ENCODE results near the gene STK32C. TPM values are rescaled to one million over a fixed set of nuclear protein-coding genes. Genes with fewer than 3 reads are reported as not detected.

STK32C gene
- total RNA-seq, 2 donors from 2014 or later = 7.2 to 21.5 TPM

GRCh38 chr10:132281915-132282666, 25.7 kb downstream of the STK32C start:
- Histone ChIP-seq H3K36me3 (no peaks in the 10 kb centered on the region), H3K9me3 (no peaks in the 10 kb centered on the region), H3K27ac (no peak overlapping the region), H3K4me1 (replicated peaks) (no peaks in the 10 kb centered on the region), H3K4me3 (no peak overlapping the region), H3K27me3 (replicated peaks; ENCODE audit: insufficient read depth) (peaks cover 2% of the 10 kb centered on the region)
- DNase-seq (ENCODE audit: low spot score) = no peak
- intact Hi-C loops (cut with DNase I) = no loop called here
- 55% methylated on average over 32 of the region's 34 CpGs for WGBS
- no peak for TF ChIP-seq POLR2AphosphoS5 (IDR thresholded peaks at IDR 0.05)
- TF ChIP-seq, protein P1, sequence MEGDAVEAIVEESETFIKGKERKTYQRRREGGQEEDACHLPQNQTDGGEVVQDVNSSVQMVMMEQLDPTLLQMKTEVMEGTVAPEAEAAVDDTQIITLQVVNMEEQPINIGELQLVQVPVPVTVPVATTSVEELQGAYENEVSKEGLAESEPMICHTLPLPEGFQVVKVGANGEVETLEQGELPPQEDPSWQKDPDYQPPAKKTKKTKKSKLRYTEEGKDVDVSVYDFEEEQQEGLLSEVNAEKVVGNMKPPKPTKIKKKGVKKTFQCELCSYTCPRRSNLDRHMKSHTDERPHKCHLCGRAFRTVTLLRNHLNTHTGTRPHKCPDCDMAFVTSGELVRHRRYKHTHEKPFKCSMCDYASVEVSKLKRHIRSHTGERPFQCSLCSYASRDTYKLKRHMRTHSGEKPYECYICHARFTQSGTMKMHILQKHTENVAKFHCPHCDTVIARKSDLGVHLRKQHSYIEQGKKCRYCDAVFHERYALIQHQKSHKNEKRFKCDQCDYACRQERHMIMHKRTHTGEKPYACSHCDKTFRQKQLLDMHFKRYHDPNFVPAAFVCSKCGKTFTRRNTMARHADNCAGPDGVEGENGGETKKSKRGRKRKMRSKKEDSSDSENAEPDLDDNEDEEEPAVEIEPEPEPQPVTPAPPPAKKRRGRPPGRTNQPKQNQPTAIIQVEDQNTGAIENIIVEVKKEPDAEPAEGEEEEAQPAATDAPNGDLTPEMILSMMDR (IDR thresholded peaks at IDR 0.05) = no peak
- no peak for TF ChIP-seq POLR2A (IDR thresholded peaks at IDR 0.05)

- Histone ChIP-seq H3K9me3 (no peaks in the 10 kb centered on the region), H3K27me3 (replicated peaks; ENCODE audit: insufficient read depth) (peaks cover 2% of the 10 kb centered on the region), H3K4me1 (replicated peaks) (no peaks in the 10 kb centered on the region), H3K4me3 (no peak overlapping the region), H3K36me3 (no peaks in the 10 kb centered on the region), H3K27ac (no peak overlapping the region)
- intact Hi-C loops (cut with DNase I) = no loop called here
- TF ChIP-seq POLR2AphosphoS5 (IDR thresholded peaks at IDR 0.05) (no peak), POLR2A (IDR thresholded peaks at IDR 0.05) (no peak)
- TF ChIP-seq, protein P1 (IDR thresholded peaks at IDR 0.05) = no peak
- 92% methylated on average over 20 of the region's 20 CpGs for WGBS
- no peak for DNase-seq (ENCODE audit: low spot score)
Measured at GRCh38 chr10:132280646-132281074, 27.1 kb downstream of the STK32C start.

DNA sequence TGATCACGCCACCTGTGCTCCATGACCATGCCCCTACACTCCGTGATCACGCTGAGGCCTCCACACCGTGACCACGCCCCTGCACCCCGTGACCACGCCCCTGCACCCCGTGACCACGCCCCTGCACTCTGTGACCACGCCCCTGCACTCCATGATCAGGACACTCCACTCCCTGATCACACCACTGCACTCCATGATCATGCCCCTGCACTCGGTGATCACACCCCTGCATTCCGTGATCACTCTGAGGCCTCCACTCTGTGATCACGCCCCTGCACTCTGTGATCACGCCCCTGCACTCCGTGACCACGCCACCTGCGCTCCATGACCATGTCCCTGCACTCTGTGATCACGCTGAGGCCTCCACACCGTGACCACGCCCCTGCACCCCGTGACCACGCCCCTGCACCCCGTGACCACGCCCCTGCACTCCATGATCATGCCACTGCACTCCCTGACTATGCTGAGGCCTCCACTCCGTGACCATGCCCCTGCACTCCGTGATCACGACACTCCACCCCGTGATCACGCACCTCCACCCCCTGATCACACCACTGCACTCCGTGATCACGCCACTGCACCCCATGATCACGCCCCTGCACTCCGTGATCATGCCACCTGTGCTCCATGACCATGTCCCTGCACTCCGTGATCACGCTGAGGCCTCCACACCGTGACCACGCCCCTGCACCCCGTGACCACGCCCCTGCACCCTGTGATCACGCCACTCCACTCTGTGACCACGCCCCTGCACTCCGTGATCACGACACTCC, 27.7 kb downstream of the STK32C start:
- Histone ChIP-seq H3K27ac (no peak overlapping the region), H3K36me3 (no peaks in the 10 kb centered on the region), H3K4me3 (no peak overlapping the region), H3K27me3 (replicated peaks; ENCODE audit: insufficient read depth) (peaks cover 2% of the 10 kb centered on the region), H3K9me3 (no peaks in the 10 kb centered on the region), H3K4me1 (replicated peaks) (no peaks in the 10 kb centered on the region)
- intact Hi-C loops (cut with DNase I) = no loop called here
- no peak for DNase-seq (ENCODE audit: low spot score)
- WGBS = 89% methylated on average over 43 of the region's 43 CpGs
- no peak for TF ChIP-seq POLR2AphosphoS5 (IDR thresholded peaks at IDR 0.05)
- TF ChIP-seq, protein P1 (IDR thresholded peaks at IDR 0.05) = no peak
- no peak for TF ChIP-seq POLR2A (IDR thresholded peaks at IDR 0.05)

DNA sequence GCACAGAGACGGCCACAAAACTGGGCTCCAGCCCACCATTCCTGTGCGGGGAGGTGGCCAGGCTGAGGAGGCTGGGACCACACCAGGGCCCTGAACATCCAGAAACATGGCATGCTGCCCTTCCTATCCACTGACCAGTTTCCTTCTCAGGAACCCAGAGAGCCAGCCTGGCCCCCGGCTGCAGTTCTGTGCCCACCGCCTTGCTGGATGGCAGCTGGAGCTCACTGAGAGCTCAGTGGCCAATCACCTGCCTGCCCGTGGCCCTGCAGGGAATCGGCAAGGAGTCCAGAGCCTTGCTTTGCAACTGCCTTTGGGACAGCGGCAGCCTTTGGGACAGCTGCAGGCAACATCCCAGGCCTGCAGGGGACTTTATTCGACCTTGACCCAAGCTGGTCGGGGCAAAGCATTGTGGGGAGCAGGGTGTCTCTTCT, 30.4 kb downstream of the STK32C start:
- Histone ChIP-seq H3K36me3 (no peaks in the 10 kb centered on the region), H3K4me3 (no peak overlapping the region), H3K27me3 (replicated peaks; ENCODE audit: insufficient read depth) (peaks cover 2% of the 10 kb centered on the region), H3K9me3 (no peaks in the 10 kb centered on the region), H3K27ac (no peak overlapping the region), H3K4me1 (replicated peaks) (no peaks in the 10 kb centered on the region)
- DNase-seq (ENCODE audit: low spot score) = no peak
- WGBS = 67% methylated on average over 9 of the region's 9 CpGs
- intact Hi-C loops (cut with DNase I) = no loop called here
- no peak for TF ChIP-seq POLR2AphosphoS5 (IDR thresholded peaks at IDR 0.05)

- no peak overlapping the region for H3K4me3 ChIP-seq
- no peaks in the 10 kb centered on the region for H3K9me3 ChIP-seq
- no peak for DNase-seq (ENCODE audit: low spot score)
- no peaks in the 10 kb centered on the region for H3K4me1 ChIP-seq (replicated peaks)
- TF ChIP-seq POLR2AphosphoS5 (IDR thresholded peaks at IDR 0.05) = no peak
- peaks cover 2% of the 10 kb centered on the region for H3K27me3 ChIP-seq (replicated peaks; ENCODE audit: insufficient read depth)
- no peak overlapping the region for H3K27ac ChIP-seq
- 76% methylated on average over 7 of the region's 7 CpGs for WGBS
- H3K36me3 ChIP-seq = no peaks in the 10 kb centered on the region
- intact Hi-C loops (cut with DNase I) = no loop called here
Measured at GRCh38 chr10:132276706-132277105, 31.0 kb downstream of the STK32C start.

All from prostate gland (tissue), 2 donors.